Breast epithelium (tissue), 4 donors: ENCODE measurements around the gene GLIS2. TPM values are rescaled to one million over a fixed set of nuclear protein-coding genes. Genes with fewer than 3 reads are reported as not detected.

Experiments used
- DNase-seq, 2 donors: peaks; one replicate each; pipeline ENCODE4 v3.0.0-alpha.2; 2019; ENCODE audit warnings: low spot score in 2 of 2
- H3K27ac ChIP-seq, 2 donors: fragments of 200-600 bp; sonication (generic) in 1 of 2; one replicate each; pipeline ENCODE4 v1.5.1; 2016 to 2019; ENCODE audit warnings: mild to moderate bottlenecking in 1 of 2
- H3K27me3 ChIP-seq, 2 donors: fragments of 200-600 bp; sonication (generic) in 1 of 2; one replicate each; pipeline versions ENCODE4 v1.5.1 to v1.6.0; 2017 to 2019; ENCODE audit warnings: control low read depth in 1 of 2, mild to moderate bottlenecking in 1 of 2
- H3K36me3 ChIP-seq: fragments of 200-600 bp; one replicate; pipeline ENCODE4 v1.5.1; 2019
- H3K4me1 ChIP-seq, 2 donors: fragments of 200-600 bp; sonication (generic); one replicate each; pipeline ENCODE4 v1.5.1; 2016 to 2019; ENCODE audit warnings: control low read depth in 1 of 2
- H3K4me3 ChIP-seq, 3 donors: fragments of 200-600 bp; sonication (generic); 1 replicate in 2 of 3; 2 replicates in 1 of 3; pipeline ENCODE4 v1.5.1; 2016 to 2019; ENCODE audit warnings: mild to moderate bottlenecking in 3 of 3, moderate library complexity in 2 of 3
- H3K9me3 ChIP-seq, 2 donors: fragments of 200-600 bp; sonication (generic) in 1 of 2; one replicate each; pipeline ENCODE4 v1.5.1; 2016 to 2019; ENCODE audit warnings: control low read depth in 1 of 2
- CTCF ChIP-seq, 3 donors: fragments of 450-650 bp; IDR thresholded peaks; one replicate each; pipeline ENCODE4 v1.5.1; 2016 to 2017; ENCODE audit warnings: antibody characterized with exemption in 3 of 3, mild to moderate bottlenecking in 3 of 3, moderate library complexity in 3 of 3
- POLR2A ChIP-seq: fragments of 450-650 bp; IDR thresholded peaks from one replicate; pipeline ENCODE4 v1.6.1; 2016; ENCODE audit warnings: antibody characterized with exemption, mild to moderate bottlenecking, moderate library complexity
- POLR2AphosphoS5 ChIP-seq, 3 donors: sonication (generic); formaldehyde crosslinking; IDR thresholded peaks; one replicate each; pipeline ENCODE4 v1.6.1; 2017; ENCODE audit warnings: antibody characterized with exemption in 3 of 3
- intact Hi-C: fragments of 100-400 bp; cut with DNase I; formaldehyde crosslinking; loops from one replicate; pipeline ENCODE4 v1.15.1; 2023; ENCODE audit warnings: low total_unique reads
- total RNA-seq, 3 donors: library from RNA; depleted of rRNA; stranded (reverse); fragments of >200 nt; gene quantifications; one replicate each; pipeline ENCODE4 v1.1.0, GENCODE V29; 2016

GLIS2 gene
- total RNA-seq, 3 donors from 2014 or later, result 0.96 to 3.9 (median 1.5) TPM

DNA sequence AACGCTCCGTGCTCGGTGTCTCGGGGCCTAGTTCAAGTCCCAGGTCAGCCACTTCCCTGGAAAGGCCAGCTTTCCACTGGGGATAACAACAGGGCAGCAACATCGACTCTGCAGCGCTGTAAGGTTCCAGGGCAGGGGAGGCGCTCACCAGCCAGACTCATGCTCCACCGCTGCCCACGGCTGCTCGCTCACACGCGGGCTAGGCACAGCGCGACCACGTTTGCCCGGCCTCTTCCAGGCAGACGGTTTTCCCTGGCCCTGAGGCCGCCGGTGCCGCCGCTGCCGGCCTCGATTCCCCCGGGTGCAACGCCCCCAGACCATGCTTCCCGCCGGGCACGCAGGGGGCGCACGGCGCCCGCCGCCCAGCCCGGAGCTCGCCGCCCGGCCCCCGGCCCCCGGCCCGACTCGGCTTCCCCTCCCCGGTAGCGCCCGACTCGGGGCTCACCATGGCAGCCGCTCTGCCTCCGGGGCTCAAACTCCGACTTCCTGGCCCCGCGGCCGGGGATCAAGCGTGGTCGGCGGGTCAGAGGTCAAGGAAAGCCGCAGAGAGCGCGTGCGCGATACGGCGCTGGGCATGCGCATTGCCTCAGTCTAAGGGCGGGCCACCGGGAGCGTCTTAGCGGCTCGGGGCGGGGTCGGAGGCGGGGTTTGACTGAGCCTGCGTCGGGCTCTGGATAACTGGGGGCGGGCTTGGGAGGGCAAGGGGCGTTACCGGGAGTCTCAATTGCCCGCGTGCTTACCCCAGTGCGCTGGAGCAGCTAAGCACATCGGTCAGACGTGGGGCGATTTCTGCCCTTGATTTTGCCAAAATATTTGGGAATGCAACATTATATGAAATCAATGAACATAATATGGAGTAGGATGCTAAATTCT is 35.2 kb downstream of the GLIS2 start, which contains the start of gene PAM16:
Gene PAM16, minus strand, starts transcription at position 535 of the 873 bp plus-strand sequence. Its CDS starts 87 bp downstream, at position 448.
- Histone ChIP-seq H3K9me3 (no peaks in the 10 kb centered on the region), H3K4me1 (no peaks in the 10 kb centered on the region), H3K36me3 (no peaks in the 10 kb centered on the region), H3K4me3 (peak within 1 kb of the TSS; percentile 75 to 95 (median 78)), H3K27me3 (no peaks in the 10 kb centered on the region), H3K27ac (peak within 1 kb of the TSS; percentile 80 to 89)
- DNase-seq, result peak; percentile 90 to 95
- intact Hi-C loops, result no loop called here
- peak in 2 of 3 donors; percentile 2 to 63 for TF ChIP-seq POLR2AphosphoS5 (IDR thresholded peaks at IDR 0.05)
- no peak for TF ChIP-seq CTCF (IDR thresholded peaks at IDR 0.05)
- no peak for TF ChIP-seq POLR2A

DNA sequence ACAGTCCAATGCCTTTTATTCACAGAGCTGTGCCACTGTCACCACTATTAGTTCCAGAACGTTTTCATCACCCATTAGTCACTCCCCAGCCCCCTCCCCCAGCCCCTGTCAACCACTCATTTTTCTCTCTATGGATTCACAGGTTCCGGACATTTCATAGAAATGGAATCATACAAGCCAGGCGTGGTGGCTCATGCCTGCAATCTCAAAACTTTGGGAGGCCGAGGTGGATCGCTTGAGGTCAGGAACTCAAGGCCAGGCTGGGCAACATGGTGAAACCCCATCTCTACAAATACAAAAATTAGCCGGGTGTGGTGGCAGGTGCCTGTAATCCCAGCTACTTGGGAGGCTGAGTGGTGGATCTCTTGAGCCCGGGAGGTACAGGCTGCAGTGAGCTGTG is 36.0 kb downstream of the GLIS2 start:
- intact Hi-C loops, result no loop called here

DNA sequence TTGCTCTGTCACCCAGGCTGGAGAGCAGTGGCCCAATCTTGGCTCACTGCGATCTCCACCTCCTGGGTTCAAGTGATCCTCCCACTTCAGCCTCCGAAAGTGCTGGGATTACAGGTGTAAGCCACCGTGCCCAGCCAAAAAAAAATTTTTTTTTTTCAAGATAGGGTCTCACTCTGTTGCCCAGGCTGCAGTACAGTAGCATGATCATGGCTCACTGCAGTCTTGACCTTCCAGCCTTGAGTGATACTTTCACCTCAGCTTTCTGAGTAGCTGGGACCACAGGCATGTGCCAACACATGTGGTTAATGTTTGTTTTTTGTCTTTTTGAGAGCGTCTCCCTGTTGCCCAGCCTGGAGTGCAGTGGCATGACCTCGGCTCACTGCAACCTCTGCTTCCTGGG is 37.0 kb downstream of the GLIS2 start:
- Histone ChIP-seq H3K4me1 (no peaks in the 10 kb centered on the region), H3K36me3 (no peaks in the 10 kb centered on the region), H3K27me3 (no peaks in the 10 kb centered on the region), H3K4me3 (no peak overlapping the region), H3K27ac (no peak overlapping the region), H3K9me3 (no peaks in the 10 kb centered on the region)
- DNase-seq, result no peak
- TF ChIP-seq POLR2A (no peak), CTCF (IDR thresholded peaks at IDR 0.05) (no peak), POLR2AphosphoS5 (IDR thresholded peaks at IDR 0.05) (no peak)
- intact Hi-C loops, result no loop called here

More for the DNA sequence above, 36.0 kb downstream of the GLIS2 start:
- H3K27me3 ChIP-seq, result no peaks in the 10 kb centered on the region
- no peak for DNase-seq
- TF ChIP-seq CTCF (IDR thresholded peaks at IDR 0.05), result no peak
- no peak for TF ChIP-seq POLR2AphosphoS5 (IDR thresholded peaks at IDR 0.05)
- TF ChIP-seq POLR2A, result no peak
- H3K9me3 ChIP-seq, result no peaks in the 10 kb centered on the region
- no peak overlapping the region for H3K27ac ChIP-seq
- H3K4me1 ChIP-seq, result no peaks in the 10 kb centered on the region
- no peaks in the 10 kb centered on the region for H3K36me3 ChIP-seq
- no peak overlapping the region for H3K4me3 ChIP-seq

- intact Hi-C loops, result no loop called here
- TF ChIP-seq POLR2AphosphoS5 (IDR thresholded peaks at IDR 0.05), result no peak
- no peak for TF ChIP-seq CTCF (IDR thresholded peaks at IDR 0.05)
- Histone ChIP-seq H3K4me1 (no peaks in the 10 kb centered on the region), H3K36me3 (no peaks in the 10 kb centered on the region), H3K27ac (no peak overlapping the region), H3K27me3 (no peaks in the 10 kb centered on the region), H3K9me3 (no peaks in the 10 kb centered on the region), H3K4me3 (no peak overlapping the region)
- DNase-seq, result no peak
Measured at GRCh38 chr16:4353675-4354074, 37.8 kb downstream of the GLIS2 start.
